HEK293 (cell line): ENCODE data around the gene UNK.

Experiments
- KLF1 ChIP-seq: fragments of 450-650 bp; formaldehyde crosslinking; IDR thresholded peaks from 2 replicates; pipeline ENCODE4 v1.5.1; 2016; ENCODE audit warnings: missing biosample characterization, missing genetic modification characterization
- ZBTB44 ChIP-seq: fragments of 450-650 bp; IDR thresholded peaks from 2 replicates; pipeline ENCODE4 v1.5.1; 2018; ENCODE audit warnings: missing biosample characterization, mild to moderate bottlenecking, missing genetic modification characterization
- ZNF140 ChIP-seq: fragments of 450-650 bp; formaldehyde crosslinking; IDR thresholded peaks from 2 replicates; pipeline ENCODE4 v1.5.1; 2016; ENCODE audit warnings: missing biosample characterization, missing genetic modification characterization
- ZNF24 ChIP-seq: fragments of 450-650 bp; formaldehyde crosslinking; IDR thresholded peaks from 2 replicates; pipeline ENCODE4 v1.5.1; 2016; ENCODE audit warnings: missing biosample characterization, missing genetic modification characterization
- ZNF280D ChIP-seq: fragments of 450-650 bp; formaldehyde crosslinking; IDR thresholded peaks from 2 replicates; pipeline ENCODE4 v1.5.1; 2016; ENCODE audit warnings: missing biosample characterization, missing genetic modification characterization
- ZNF776 ChIP-seq: fragments of 450-650 bp; formaldehyde crosslinking; IDR thresholded peaks from 2 replicates; pipeline ENCODE4 v1.5.0; 2017; ENCODE audit warnings: missing biosample characterization, missing genetic modification characterization, borderline replicate concordance
- TF ChIP-seq, protein P1 (sequence below): fragments of 450-650 bp; formaldehyde crosslinking; IDR thresholded peaks from 2 replicates; pipeline ENCODE4 v1.5.1; 2016; ENCODE audit warnings: missing biosample characterization, missing genetic modification characterization

DNA sequence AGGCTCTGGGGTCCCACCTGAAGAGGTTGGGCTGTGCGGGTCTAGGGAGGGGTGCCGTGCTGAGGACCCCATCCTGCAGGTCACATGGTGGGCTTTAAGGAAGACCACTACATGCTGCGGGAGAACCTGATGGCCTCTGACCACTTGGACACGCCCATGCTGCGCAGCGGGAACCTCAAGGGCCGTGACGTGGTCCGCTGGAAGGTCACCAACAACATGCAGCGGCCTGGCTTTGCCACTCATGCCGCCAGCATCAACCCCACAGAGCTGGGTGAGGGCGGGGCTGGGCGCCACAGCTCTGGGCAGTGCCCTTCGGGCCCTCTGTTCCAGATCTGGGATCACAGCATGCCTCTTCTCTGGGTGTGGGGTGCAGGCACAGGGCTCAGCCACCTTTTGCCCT lies 44.8 kb upstream of the UNK start:
- TF ChIP-seq, protein P1, sequence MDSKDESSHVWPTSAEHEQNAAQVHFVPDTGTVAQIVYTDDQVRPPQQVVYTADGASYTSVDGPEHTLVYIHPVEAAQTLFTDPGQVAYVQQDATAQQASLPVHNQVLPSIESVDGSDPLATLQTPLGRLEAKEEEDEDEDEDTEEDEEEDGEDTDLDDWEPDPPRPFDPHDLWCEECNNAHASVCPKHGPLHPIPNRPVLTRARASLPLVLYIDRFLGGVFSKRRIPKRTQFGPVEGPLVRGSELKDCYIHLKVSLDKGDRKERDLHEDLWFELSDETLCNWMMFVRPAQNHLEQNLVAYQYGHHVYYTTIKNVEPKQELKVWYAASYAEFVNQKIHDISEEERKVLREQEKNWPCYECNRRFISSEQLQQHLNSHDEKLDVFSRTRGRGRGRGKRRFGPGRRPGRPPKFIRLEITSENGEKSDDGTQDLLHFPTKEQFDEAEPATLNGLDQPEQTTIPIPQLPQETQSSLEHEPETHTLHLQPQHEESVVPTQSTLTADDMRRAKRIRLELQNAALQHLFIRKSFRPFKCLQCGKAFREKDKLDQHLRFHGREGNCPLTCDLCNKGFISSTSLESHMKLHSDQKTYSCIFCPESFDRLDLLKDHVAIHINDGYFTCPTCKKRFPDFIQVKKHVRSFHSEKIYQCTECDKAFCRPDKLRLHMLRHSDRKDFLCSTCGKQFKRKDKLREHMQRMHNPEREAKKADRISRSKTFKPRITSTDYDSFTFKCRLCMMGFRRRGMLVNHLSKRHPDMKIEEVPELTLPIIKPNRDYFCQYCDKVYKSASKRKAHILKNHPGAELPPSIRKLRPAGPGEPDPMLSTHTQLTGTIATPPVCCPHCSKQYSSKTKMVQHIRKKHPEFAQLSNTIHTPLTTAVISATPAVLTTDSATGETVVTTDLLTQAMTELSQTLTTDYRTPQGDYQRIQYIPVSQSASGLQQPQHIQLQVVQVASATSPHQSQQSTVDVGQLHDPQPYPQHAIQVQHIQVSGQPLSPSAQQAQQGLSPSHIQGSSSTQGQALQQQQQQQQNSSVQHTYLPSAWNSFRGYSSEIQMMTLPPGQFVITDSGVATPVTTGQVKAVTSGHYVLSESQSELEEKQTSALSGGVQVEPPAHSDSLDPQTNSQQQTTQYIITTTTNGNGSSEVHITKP: no peak
- TF ChIP-seq ZNF24 (tag by site-specific recombination) (no peak), ZNF280D (no peak), ZBTB44 (tag by site-specific recombination) (no peak), KLF1 (tag by site-specific recombination) (no peak), ZNF776 (tag by site-specific recombination) (no peak), ZNF140 (tag by site-specific recombination) (no peak)
